ENCODE data around the gene TMEM266. TPM values are rescaled to one million over a fixed set of nuclear protein-coding genes. Genes with fewer than 3 reads are reported as not detected.

TMEM266 gene
- total and polyA plus RNA-seq, 3 donors from 2014 or later: 4.2 to 12.4 (median 6.0) TPM

- no peak overlapping the region for H3K4me3 ChIP-seq
- 90 to 94% methylated on average over 11 to 15 of the region's 15 CpGs for WGBS, 2 donors
- H3K9me3 ChIP-seq: no peaks in the 10 kb centered on the region
- H3K4me1 ChIP-seq: peaks cover 35% of the 10 kb centered on the region
- no peaks in the 10 kb centered on the region for H3K27me3 ChIP-seq
- intact Hi-C loops (cut with DNase I; ENCODE audit: low total_unique reads): no loop called here
- no peak overlapping the region for H3K27ac ChIP-seq
- TF ChIP-seq CTCF (IDR thresholded peaks at IDR 0.05) (no peak), POLR2A (IDR thresholded peaks at IDR 0.05) (no peak)
- no peak for DNase-seq
- no peaks in the 10 kb centered on the region for H3K36me3 ChIP-seq (ENCODE audit: low read depth, missing control alignments)
These were observed 106.2 kb downstream of the TMEM266 start for GRCh38 chr15:76165951-76166350.

- DNase-seq: no peak
- H3K36me3 ChIP-seq (ENCODE audit: low read depth, missing control alignments): no peaks in the 10 kb centered on the region
- no peaks in the 10 kb centered on the region for H3K9me3 ChIP-seq
- WGBS, 2 donors: 90 to 93% methylated on average over 14 of the region's 14 CpGs
- H3K27ac ChIP-seq: no peak overlapping the region
- H3K4me3 ChIP-seq: no peak overlapping the region
- H3K4me1 ChIP-seq: peaks cover 10% of the 10 kb centered on the region
- intact Hi-C loops (cut with DNase I; ENCODE audit: low total_unique reads): no loop called here
- H3K27me3 ChIP-seq: no peaks in the 10 kb centered on the region
- TF ChIP-seq POLR2A (IDR thresholded peaks at IDR 0.05) (no peak), CTCF (IDR thresholded peaks at IDR 0.05) (no peak)
These were observed 108.6 kb downstream of the TMEM266 start for GRCh38 chr15:76168237-76168984.

GRCh38 chr15:76169018-76169417 lies 109.2 kb downstream of the TMEM266 start:
- DNase-seq: no peak
- intact Hi-C loops (cut with DNase I; ENCODE audit: low total_unique reads): no loop called here
- Histone ChIP-seq H3K9me3 (no peaks in the 10 kb centered on the region), H3K27me3 (no peaks in the 10 kb centered on the region), H3K4me1 (peaks cover 4% of the 10 kb centered on the region), H3K27ac (no peak overlapping the region), H3K4me3 (no peak overlapping the region), H3K36me3 (ENCODE audit: low read depth, missing control alignments) (no peaks in the 10 kb centered on the region)
- 81 to 84% methylated on average over 4 of the region's 4 CpGs for WGBS, 2 donors
- TF ChIP-seq CTCF (IDR thresholded peaks at IDR 0.05): no peak
- TF ChIP-seq POLR2A (IDR thresholded peaks at IDR 0.05): no peak

GRCh38 chr15:76169911-76170800 lies 110.4 kb downstream of the TMEM266 start:
- Histone ChIP-seq H3K36me3 (ENCODE audit: low read depth, missing control alignments) (no peaks in the 10 kb centered on the region), H3K27ac (no peak overlapping the region), H3K4me3 (no peak overlapping the region), H3K27me3 (no peaks in the 10 kb centered on the region), H3K4me1 (no peaks in the 10 kb centered on the region), H3K9me3 (no peaks in the 10 kb centered on the region)
- intact Hi-C loops (cut with DNase I; ENCODE audit: low total_unique reads): no loop called here
- 56 to 69% methylated on average over 8 to 16 of the region's 16 CpGs for WGBS, 2 donors
- TF ChIP-seq CTCF (IDR thresholded peaks at IDR 0.05): no peak
- TF ChIP-seq POLR2A (IDR thresholded peaks at IDR 0.05): no peak
- no peak for DNase-seq

All from testis (tissue), 3 donors.